ENCODE results near the gene C3orf52. TPM values are rescaled to one million over a fixed set of nuclear protein-coding genes. Genes with fewer than 3 reads are reported as not detected.

C3orf52 gene
- total RNA-seq, 5 donors from 2014 or later (not counting 1 experiment from before 2014, with no cell fraction given): 0.95 to 2.2 (median 1.5) TPM

GRCh38 chr3:112140584-112140983, 54.4 kb downstream of the C3orf52 start:
- no peaks in the 10 kb centered on the region for H3K27me3 ChIP-seq (replicated peaks in 1 of 2; ENCODE audit: control insufficient read depth in 2 of 2, extremely low read depth in 1 of 2, insufficient read depth in 2 of 2, low read length in 1 of 2)
- H3K4me1 ChIP-seq (ENCODE audit: control insufficient read depth in 1 of 2, extremely low read depth in 1 of 2, insufficient read depth in 2 of 2, low read length in 2 of 2): peaks cover 4 to 7% of the 10 kb centered on the region in 2 experiments
- no peaks in the 10 kb centered on the region for H3K27me3 Mint-ChIP-seq
- H3K36me3 Mint-ChIP-seq: peaks cover 7% of the 10 kb centered on the region
- H3K36me3 ChIP-seq (ENCODE audit: control insufficient read depth in 2 of 2, extremely low read depth in 1 of 2, insufficient read depth in 1 of 2, low read length in 1 of 2): no peaks in the 10 kb centered on the region
- H3K9me3 ChIP-seq: no peaks in the 10 kb centered on the region
- H3K4me3 ChIP-seq (ENCODE audit: control insufficient read depth in 1 of 2, extremely low read depth in 1 of 2, low read length in 1 of 2): no peak overlapping the region
- H3K27ac ChIP-seq (ENCODE audit: low read length): no peak overlapping the region
- peaks cover 32 to 38% (median 36%) of the 10 kb centered on the region in 3 donors for H3K4me1 Mint-ChIP-seq
- DNase-seq (no peak), ATAC-seq (replicated peaks in 1 of 4) (no peak)
- ChIA-PET POLR2A (no interaction called here), CTCF (interaction anchor here (1.5 to 1.8 kb wide), 2 partner anchors 13 to 379 kb away, joined by 4 read pairs; no protein-coding TSS in a partner anchor)
- peaks cover 4 to 6% (median 5%) of the 10 kb centered on the region in 3 donors for H3K9me3 Mint-ChIP-seq
- H3K4me3 Mint-ChIP-seq: no peak overlapping the region
- no peak overlapping the region for H3K27ac Mint-ChIP-seq
- WGBS (ENCODE audit: insufficient coverage): no CpG with 5 or more reads among the region's 1 CpG

GRCh38 chr3:112141293-112141692, 55.1 kb downstream of the C3orf52 start:
- no peak for ATAC-seq (replicated peaks in 1 of 4)
- Mint-ChIP-seq H3K27ac (no peak overlapping the region), H3K9me3 (peaks cover 9% of the 10 kb centered on the region in 3 donors), H3K4me1 (peaks cover 25 to 32% (median 29%) of the 10 kb centered on the region in 3 donors), H3K27me3 (no peaks in the 10 kb centered on the region), H3K4me3 (no peak overlapping the region), H3K36me3 (peaks cover 10% of the 10 kb centered on the region)
- ChIA-PET POLR2A (no interaction called here), CTCF (no interaction called here)
- no CpG with 5 or more reads among the region's 2 CpGs for WGBS (ENCODE audit: insufficient coverage)
- no peaks in the 10 kb centered on the region for H3K27me3 ChIP-seq (replicated peaks in 1 of 2; ENCODE audit: control insufficient read depth in 2 of 2, extremely low read depth in 1 of 2, insufficient read depth in 2 of 2, low read length in 1 of 2)
- H3K27ac ChIP-seq (ENCODE audit: low read length): no peak overlapping the region
- DNase-seq: no peak
- H3K36me3 ChIP-seq (ENCODE audit: control insufficient read depth in 2 of 2, extremely low read depth in 1 of 2, insufficient read depth in 1 of 2, low read length in 1 of 2): no peaks in the 10 kb centered on the region
- H3K4me3 ChIP-seq (ENCODE audit: control insufficient read depth in 1 of 2, extremely low read depth in 1 of 2, low read length in 1 of 2): no peak overlapping the region
- peaks cover 4 to 6% of the 10 kb centered on the region in 2 experiments for H3K4me1 ChIP-seq (ENCODE audit: control insufficient read depth in 1 of 2, extremely low read depth in 1 of 2, insufficient read depth in 2 of 2, low read length in 2 of 2)
- H3K9me3 ChIP-seq: no peaks in the 10 kb centered on the region

- Histone ChIP-seq H3K4me1 (ENCODE audit: control insufficient read depth in 1 of 2, extremely low read depth in 1 of 2, insufficient read depth in 2 of 2, low read length in 2 of 2) (no peaks in the 10 kb centered on the region), H3K27me3 (replicated peaks in 1 of 2; ENCODE audit: control insufficient read depth in 2 of 2, extremely low read depth in 1 of 2, insufficient read depth in 2 of 2, low read length in 1 of 2) (no peaks in the 10 kb centered on the region), H3K27ac (ENCODE audit: low read length) (no peak overlapping the region), H3K36me3 (ENCODE audit: control insufficient read depth in 2 of 2, extremely low read depth in 1 of 2, insufficient read depth in 1 of 2, low read length in 1 of 2) (no peaks in the 10 kb centered on the region), H3K4me3 (ENCODE audit: control insufficient read depth in 1 of 2, extremely low read depth in 1 of 2, low read length in 1 of 2) (peak overlapping the region in 1 of 2 donors; percentile 13), H3K9me3 (peaks cover 4% of the 10 kb centered on the region)
- H3K27ac Mint-ChIP-seq: peak overlapping the region; percentile 70 to 88
- peaks cover 15% of the 10 kb centered on the region for H3K36me3 Mint-ChIP-seq
- ChIA-PET POLR2A (no interaction called here), CTCF (interaction anchor here in 1 of 2 donors (1.1 kb wide), 1 partner anchor 32 kb away, joined by 3 read pairs; no protein-coding TSS in a partner anchor)
- DNase-seq: no peak
- no CpG with 5 or more reads among the region's 1 CpG for WGBS (ENCODE audit: insufficient coverage)
- peaks cover 9 to 16% (median 12%) of the 10 kb centered on the region in 3 donors for H3K4me1 Mint-ChIP-seq
- peaks cover 13 to 25% (median 20%) of the 10 kb centered on the region in 3 donors for H3K9me3 Mint-ChIP-seq
- peak overlapping the region; percentile 53 to 71 (median 61) for H3K4me3 Mint-ChIP-seq
- ATAC-seq (replicated peaks in 1 of 4): peak in 3 of 4 experiments; percentile 18 to 64 (median 24)
- H3K27me3 Mint-ChIP-seq: no peaks in the 10 kb centered on the region
Measured at GRCh38 chr3:112143251-112143650, 57.1 kb downstream of the C3orf52 start.

DNA sequence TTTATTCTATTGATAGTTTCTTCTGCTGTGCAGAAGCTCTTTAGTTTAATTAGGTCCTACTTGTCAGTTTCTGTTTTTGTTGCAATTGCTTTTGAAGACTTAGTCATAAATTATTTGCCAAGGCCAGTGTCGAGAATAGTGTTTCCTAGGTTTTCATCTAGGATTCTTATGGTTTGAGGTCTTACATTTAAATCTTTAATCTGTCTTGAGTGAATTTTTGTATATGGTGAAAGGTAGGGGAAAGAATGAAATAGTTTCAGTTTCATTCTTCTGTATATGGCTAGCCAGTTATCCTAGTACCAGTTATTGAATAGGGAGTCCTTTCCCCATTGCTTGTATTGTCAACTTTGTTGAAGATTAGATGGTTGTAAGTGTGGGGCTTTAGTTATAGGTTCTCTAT, 57.5 kb downstream of the C3orf52 start:
- Histone ChIP-seq H3K27me3 (replicated peaks in 1 of 2; ENCODE audit: control insufficient read depth in 2 of 2, extremely low read depth in 1 of 2, insufficient read depth in 2 of 2, low read length in 1 of 2) (no peaks in the 10 kb centered on the region), H3K27ac (ENCODE audit: low read length) (no peak overlapping the region), H3K9me3 (peaks cover 4% of the 10 kb centered on the region), H3K4me1 (ENCODE audit: control insufficient read depth in 1 of 2, extremely low read depth in 1 of 2, insufficient read depth in 2 of 2, low read length in 2 of 2) (no peaks in the 10 kb centered on the region), H3K36me3 (ENCODE audit: control insufficient read depth in 2 of 2, extremely low read depth in 1 of 2, insufficient read depth in 1 of 2, low read length in 1 of 2) (no peaks in the 10 kb centered on the region), H3K4me3 (ENCODE audit: control insufficient read depth in 1 of 2, extremely low read depth in 1 of 2, low read length in 1 of 2) (peak overlapping the region in 1 of 2 donors; percentile 13)
- Mint-ChIP-seq H3K4me3 (peak overlapping the region; percentile 53 to 71 (median 61)), H3K27me3 (no peaks in the 10 kb centered on the region), H3K4me1 (peaks cover 9 to 16% (median 12%) of the 10 kb centered on the region in 3 donors), H3K27ac (peak overlapping the region; percentile 70 to 88), H3K36me3 (peaks cover 15% of the 10 kb centered on the region), H3K9me3 (peaks cover 13 to 25% (median 20%) of the 10 kb centered on the region in 3 donors)
- peak in 1 of 4 experiments; percentile 42 for ATAC-seq (replicated peaks in 1 of 4)
- DNase-seq: no peak
- ChIA-PET POLR2A (no interaction called here), CTCF (interaction anchor here in 1 of 2 donors (1.1 kb wide), 1 partner anchor 32 kb away, joined by 3 read pairs; no protein-coding TSS in a partner anchor)
- WGBS (ENCODE audit: insufficient coverage): no CpG with 5 or more reads among the region's 1 CpG

DNA sequence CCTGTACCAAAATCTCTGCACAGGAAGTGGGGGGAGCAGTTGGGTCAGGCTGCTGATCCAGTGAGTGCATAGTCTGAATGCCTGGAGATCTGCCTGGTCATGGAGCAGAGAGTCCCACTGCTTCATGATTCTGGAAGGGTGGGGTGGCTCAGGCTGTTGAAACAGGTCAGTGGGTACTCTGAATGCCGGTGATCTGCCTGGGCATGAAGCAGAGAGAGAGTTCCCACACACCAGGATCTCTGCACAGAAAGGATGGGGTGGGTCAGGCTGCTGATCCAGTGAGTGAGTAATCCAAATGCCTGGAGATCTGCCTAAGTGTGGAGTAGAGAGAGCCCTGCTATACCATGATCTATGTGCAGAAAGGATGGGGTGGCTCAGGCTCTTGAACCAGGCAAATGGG, 62.9 kb downstream of the C3orf52 start:
- H3K27ac ChIP-seq (ENCODE audit: low read length): no peak overlapping the region
- peaks cover 4% of the 10 kb centered on the region for H3K9me3 ChIP-seq
- CTCF ChIA-PET: no interaction called here
- WGBS (ENCODE audit: insufficient coverage): 100% methylated on average over 1 of the region's 1 CpG
- Mint-ChIP-seq H3K27me3 (no peaks in the 10 kb centered on the region), H3K27ac (no peak overlapping the region), H3K4me1 (no peaks in the 10 kb centered on the region), H3K4me3 (no peak overlapping the region), H3K36me3 (peaks cover 15% of the 10 kb centered on the region), H3K9me3 (peaks cover 13 to 25% (median 20%) of the 10 kb centered on the region in 3 donors)
- no peaks in the 10 kb centered on the region for H3K4me1 ChIP-seq (ENCODE audit: control insufficient read depth in 1 of 2, extremely low read depth in 1 of 2, insufficient read depth in 2 of 2, low read length in 2 of 2)
- POLR2A ChIA-PET: no interaction called here
- DNase-seq: no peak
- no peak for ATAC-seq (replicated peaks in 1 of 4)
- no peaks in the 10 kb centered on the region for H3K36me3 ChIP-seq (ENCODE audit: control insufficient read depth in 2 of 2, extremely low read depth in 1 of 2, insufficient read depth in 1 of 2, low read length in 1 of 2)
- no peak overlapping the region for H3K4me3 ChIP-seq (ENCODE audit: control insufficient read depth in 1 of 2, extremely low read depth in 1 of 2, low read length in 1 of 2)
- H3K27me3 ChIP-seq (replicated peaks in 1 of 2; ENCODE audit: control insufficient read depth in 2 of 2, extremely low read depth in 1 of 2, insufficient read depth in 2 of 2, low read length in 1 of 2): peaks cover 0 to 9% of the 10 kb centered on the region in 2 experiments

DNA sequence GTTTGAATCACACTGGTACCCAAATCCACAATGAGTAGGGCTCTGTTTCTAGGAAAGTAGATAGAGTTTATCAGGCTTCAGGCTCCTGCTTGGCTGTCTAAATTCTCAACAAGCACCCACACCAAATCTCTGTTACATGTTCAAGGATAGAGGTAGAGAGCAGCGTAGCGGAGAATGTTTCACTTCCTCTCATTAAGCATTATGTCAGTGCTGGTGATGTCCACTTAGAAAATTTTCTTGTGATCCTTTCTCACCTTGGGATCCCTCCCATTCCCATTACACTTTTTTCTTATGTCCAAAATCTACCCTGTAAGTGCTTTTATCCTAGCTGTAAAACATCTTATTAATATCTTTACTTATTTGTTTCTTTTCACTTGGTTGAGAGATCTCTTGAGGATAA, 81.6 kb downstream of the C3orf52 start:
- ATAC-seq (replicated peaks in 1 of 4) (no peak), DNase-seq (no peak)
- no peak overlapping the region for H3K4me3 ChIP-seq (ENCODE audit: control insufficient read depth in 1 of 2, extremely low read depth in 1 of 2, low read length in 1 of 2)
- no peak overlapping the region for H3K27ac Mint-ChIP-seq
- H3K27ac ChIP-seq (ENCODE audit: low read length): no peak overlapping the region
- H3K27me3 Mint-ChIP-seq: no peaks in the 10 kb centered on the region
- no peaks in the 10 kb centered on the region for H3K4me1 ChIP-seq (ENCODE audit: control insufficient read depth in 1 of 2, extremely low read depth in 1 of 2, insufficient read depth in 2 of 2, low read length in 2 of 2)
- ChIA-PET POLR2A (interaction anchor here (0.6 kb wide), 2 partner anchors 29 to 195 kb away, joined by 3 to 4 read pairs; no protein-coding TSS in a partner anchor), CTCF (interaction anchor here in 1 of 2 donors (0.6 to 1.1 kb wide), 2 partner anchors 9 to 376 kb away, joined by 3 to 4 read pairs; no protein-coding TSS in a partner anchor)
- no peaks in the 10 kb centered on the region for H3K4me1 Mint-ChIP-seq
- no peaks in the 10 kb centered on the region for H3K27me3 ChIP-seq (replicated peaks in 1 of 2; ENCODE audit: control insufficient read depth in 2 of 2, extremely low read depth in 1 of 2, insufficient read depth in 2 of 2, low read length in 1 of 2)
- H3K36me3 Mint-ChIP-seq: peaks cover 2% of the 10 kb centered on the region
- H3K36me3 ChIP-seq (ENCODE audit: control insufficient read depth in 2 of 2, extremely low read depth in 1 of 2, insufficient read depth in 1 of 2, low read length in 1 of 2): no peaks in the 10 kb centered on the region
- WGBS (ENCODE audit: insufficient coverage): no CpG with 5 or more reads among the region's 2 CpGs
- no peak overlapping the region for H3K4me3 Mint-ChIP-seq
- H3K9me3 ChIP-seq: no peaks in the 10 kb centered on the region
- H3K9me3 Mint-ChIP-seq: peaks cover 5 to 11% (median 6%) of the 10 kb centered on the region in 3 donors
